SU-DHL-6 (cell line): ENCODE measurements around the gene PTPN13.

Experiments
- EZH2phosphoT487 ChIP-seq: fragments of 200-600 bp; sonication (generic), shearing (Covaris generic); conservative IDR thresholded peaks from 2 replicates; pipeline ENCODE4 v1.6.1; 2018; ENCODE audit warnings: mild to moderate bottlenecking, antibody characterized with exemption, low read length, moderate library complexity, mixed read lengths
- TF ChIP-seq, protein P1 (sequence below): fragments of 200-600 bp; sonication (generic); IDR thresholded peaks from one replicate; pipeline ENCODE4 v1.5.1; 2017; ENCODE audit warnings: antibody characterized with exemption, mild to moderate bottlenecking, low read length, moderate library complexity; ENCODE audit not compliant: insufficient read depth, poor library complexity, severe bottlenecking

DNA sequence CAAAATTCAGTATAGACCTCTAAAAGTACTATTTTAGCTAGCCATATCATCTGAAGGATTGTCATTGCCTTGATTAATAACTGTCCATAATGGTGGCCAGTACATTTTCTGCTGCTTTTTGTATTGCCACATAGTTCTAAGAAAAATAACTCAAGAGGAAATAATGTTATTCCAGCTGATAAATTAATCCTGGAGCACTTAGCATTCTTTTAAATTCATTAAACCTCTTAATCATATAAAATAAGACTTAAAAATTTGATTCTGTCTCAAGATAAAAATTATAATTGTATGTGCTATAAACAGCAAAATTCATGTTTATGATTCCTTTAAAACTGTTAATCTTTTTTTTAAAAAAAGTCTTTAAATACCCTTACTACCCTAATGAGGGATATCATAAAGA, 12.7 kb downstream of the PTPN13 start:
- TF ChIP-seq, protein P1, sequence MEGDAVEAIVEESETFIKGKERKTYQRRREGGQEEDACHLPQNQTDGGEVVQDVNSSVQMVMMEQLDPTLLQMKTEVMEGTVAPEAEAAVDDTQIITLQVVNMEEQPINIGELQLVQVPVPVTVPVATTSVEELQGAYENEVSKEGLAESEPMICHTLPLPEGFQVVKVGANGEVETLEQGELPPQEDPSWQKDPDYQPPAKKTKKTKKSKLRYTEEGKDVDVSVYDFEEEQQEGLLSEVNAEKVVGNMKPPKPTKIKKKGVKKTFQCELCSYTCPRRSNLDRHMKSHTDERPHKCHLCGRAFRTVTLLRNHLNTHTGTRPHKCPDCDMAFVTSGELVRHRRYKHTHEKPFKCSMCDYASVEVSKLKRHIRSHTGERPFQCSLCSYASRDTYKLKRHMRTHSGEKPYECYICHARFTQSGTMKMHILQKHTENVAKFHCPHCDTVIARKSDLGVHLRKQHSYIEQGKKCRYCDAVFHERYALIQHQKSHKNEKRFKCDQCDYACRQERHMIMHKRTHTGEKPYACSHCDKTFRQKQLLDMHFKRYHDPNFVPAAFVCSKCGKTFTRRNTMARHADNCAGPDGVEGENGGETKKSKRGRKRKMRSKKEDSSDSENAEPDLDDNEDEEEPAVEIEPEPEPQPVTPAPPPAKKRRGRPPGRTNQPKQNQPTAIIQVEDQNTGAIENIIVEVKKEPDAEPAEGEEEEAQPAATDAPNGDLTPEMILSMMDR, result no peak
- no peak for TF ChIP-seq EZH2phosphoT487
